GM10248 (cell line): ENCODE results near the gene EFNA3.

Experiments used
- CTCF ChIA-PET: fragments of 300-600 bp; sonication (Branson Sonifier 250); formaldehyde crosslinking; extraction: SDS; loops from one replicate; lab custom pipeline; 2021; ENCODE audit warnings: antibody characterized with exemption; lab: Yijun Ruan, JAX
- POLR2A ChIA-PET: fragments of 350-650 bp; sonication (Branson Sonifier 250); formaldehyde crosslinking; extraction: SDS; loops from one replicate; lab custom pipeline; 2020; ENCODE audit warnings: antibody characterized with exemption; lab: Yijun Ruan, JAX
- DNase-seq: peaks from one replicate; pipeline ENCODE4 v3.0.0; 2012; ENCODE audit errors: extremely low spot score
- CTCF ChIP-seq: IDR thresholded peaks from 2 replicates; pipeline ENCODE4 v1.5.1; 2012; ENCODE audit warnings: mild to moderate bottlenecking, low read depth; ENCODE audit errors: extremely low read depth, missing control alignments, control extremely low read depth

The EFNA3 gene

GRCh38 chr1:155121249-155121648, 42.6 kb downstream of the EFNA3 start:
- CTCF ChIA-PET: interaction anchor here (1.1 to 2.8 kb wide), 3 partner anchors 15 to 47 kb away, joined by 3 to 16 read pairs (median 3); no protein-coding TSS in a partner anchor

DNA sequence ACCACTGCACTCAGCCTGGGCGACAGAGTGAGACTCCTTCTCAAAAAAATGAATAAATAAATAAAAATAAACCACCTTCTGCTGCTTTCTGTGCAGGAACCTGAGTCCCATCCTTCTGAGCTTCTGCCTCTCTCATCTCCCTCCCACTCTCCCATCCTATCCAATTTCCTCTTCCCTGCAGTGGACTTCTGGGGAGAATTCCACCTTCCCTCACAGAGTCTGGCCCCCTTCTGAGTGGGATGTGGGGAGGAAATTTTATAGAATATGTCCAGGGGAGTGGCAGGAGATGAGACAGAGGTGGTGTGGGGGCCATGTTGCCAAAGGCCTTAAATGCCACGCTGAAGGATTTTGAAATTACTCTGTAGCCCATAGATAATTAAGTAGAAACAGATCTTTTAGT, 43.7 kb downstream of the EFNA3 start:
- TF ChIP-seq CTCF: no peak
- ChIA-PET POLR2A (no interaction called here), CTCF (interaction anchor here (1.1 to 2.8 kb wide), 3 partner anchors 31 to 62 kb away, joined by 3 to 16 read pairs (median 3); no protein-coding TSS in a partner anchor)
- no peak for DNase-seq

More at GRCh38 chr1:155121249-155121648, 42.6 kb downstream of the EFNA3 start:
- no peak for DNase-seq
- TF ChIP-seq CTCF: no peak
- POLR2A ChIA-PET: no interaction called here

GRCh38 chr1:155123801-155124200, 45.2 kb downstream of the EFNA3 start:
- POLR2A ChIA-PET: no interaction called here
- no peak for DNase-seq
- no peak for TF ChIP-seq CTCF
- CTCF ChIA-PET: interaction anchor here (0.8 to 1.6 kb wide), 2 partner anchors 11 to 26 kb away, joined by 3 to 4 read pairs; no protein-coding TSS in a partner anchor

DNA sequence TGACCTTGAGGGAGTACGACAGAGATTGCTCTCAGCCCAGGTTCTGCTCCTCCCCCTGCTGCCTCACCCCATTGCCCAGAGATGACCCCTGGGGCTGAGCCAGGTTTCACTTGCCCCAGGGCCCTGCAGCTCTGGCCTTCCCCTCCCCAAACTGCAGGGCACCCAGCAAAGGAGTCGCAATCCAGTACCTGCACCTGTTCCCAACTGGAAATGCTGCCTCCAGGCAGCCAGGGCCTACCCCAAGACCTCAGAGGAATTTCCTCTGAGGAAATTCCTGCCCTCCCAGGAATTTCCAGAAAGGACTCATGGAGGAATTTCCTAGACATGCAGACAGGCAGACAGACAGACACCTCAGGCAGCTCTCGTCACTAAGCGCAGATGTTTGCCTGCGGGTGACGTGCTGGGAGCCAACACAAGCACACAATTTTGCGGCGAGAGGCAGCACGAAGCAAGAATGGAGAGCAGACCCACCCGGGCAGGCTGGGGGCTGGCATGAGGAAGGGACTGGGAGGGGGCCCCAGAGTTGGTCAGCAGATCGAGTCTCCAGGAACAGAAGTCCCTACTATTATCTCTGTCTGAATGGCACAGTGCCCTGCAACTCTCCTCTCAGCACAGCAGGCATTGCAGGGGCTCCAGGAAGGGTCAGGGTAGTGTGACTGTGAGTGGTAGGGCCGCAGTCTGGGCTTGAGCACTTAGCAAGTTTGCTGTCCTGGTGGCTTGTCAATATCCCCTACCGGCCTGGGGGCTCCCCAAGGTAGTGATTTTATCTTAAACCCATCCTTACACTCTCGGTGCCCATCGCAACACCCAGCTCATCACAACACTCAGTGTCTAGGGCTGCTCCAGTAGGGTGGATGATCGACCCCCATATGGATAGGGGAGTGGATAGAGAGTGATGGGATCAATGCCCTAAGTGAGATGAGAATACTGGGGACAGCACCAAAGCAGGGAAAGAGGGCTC, 46.1 kb downstream of the EFNA3 start:
- ChIA-PET CTCF (interaction anchor here (0.8 to 1.6 kb wide), 7 partner anchors 10 to 48 kb away, joined by 3 to 5 read pairs (median 3); partner anchors contain the start of gene KRTCAP2), POLR2A (no interaction called here)
- no peak for TF ChIP-seq CTCF
- DNase-seq: no peak

GRCh38 chr1:155125511-155125945, 46.9 kb downstream of the EFNA3 start:
- TF ChIP-seq CTCF: no peak
- ChIA-PET CTCF (interaction anchor here (0.8 to 1.8 kb wide), 7 partner anchors 20 to 64 kb away, joined by 3 to 5 read pairs (median 4); no protein-coding TSS in a partner anchor), POLR2A (no interaction called here)
- DNase-seq: no peak

DNA sequence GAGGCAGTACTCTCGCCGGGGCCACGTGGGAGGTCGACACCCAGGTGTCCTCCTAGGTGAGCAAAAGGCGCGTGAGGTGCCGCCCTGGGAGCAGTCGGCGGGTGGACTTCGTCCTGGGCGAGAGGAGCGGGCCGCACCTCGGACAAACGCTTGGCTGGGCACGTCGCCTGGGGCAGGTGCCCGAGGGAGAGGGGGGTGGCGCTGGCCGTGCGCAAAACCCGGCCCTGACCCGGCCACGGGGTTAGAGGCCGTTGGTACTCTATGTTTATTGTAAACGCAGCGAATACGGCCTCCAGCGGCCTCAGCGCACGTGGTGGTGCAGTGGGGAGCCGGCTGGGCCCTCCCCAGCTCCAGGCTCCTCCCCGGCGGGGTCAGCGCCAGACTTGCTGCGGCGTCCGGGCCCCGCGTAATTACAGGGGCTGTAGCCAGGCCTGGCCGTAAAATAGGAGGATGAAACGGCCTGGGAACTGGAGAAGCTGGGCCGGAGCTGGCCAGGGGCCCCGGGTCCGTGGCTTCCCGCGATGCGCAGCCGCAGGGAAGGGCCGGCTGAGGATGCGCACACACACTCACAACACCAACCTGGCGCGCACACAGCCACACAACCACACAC, 47.4 kb downstream of the EFNA3 start:
- no peak for TF ChIP-seq CTCF
- CTCF ChIA-PET: interaction anchor here (0.8 to 1.8 kb wide), 5 partner anchors 19 to 64 kb away, joined by 3 to 5 read pairs (median 3); no protein-coding TSS in a partner anchor
- DNase-seq: no peak
- POLR2A ChIA-PET: no interaction called here
